NCI-H1105 treated with DMSO at 0.1 percent for 48 hours (cell line): ENCODE results near the gene S100A14.
"Not testable (repeated sequence)": the region's sequence is repeated elsewhere in the genome, so short reads cannot be mapped to it uniquely, and the experiment has no call there.

ENCODE experiments used
- DNase-seq: peaks from one replicate; lab custom pipeline; 2025; lab: John Stamatoyannopoulos, UW

S100A14 gene

GRCh38 chr1:153614906-153615305, 1.2 kb downstream of the S100A14 start:
- no peak for DNase-seq

- no peak for DNase-seq
Measured at GRCh38 chr1:153614189-153614900, 1.8 kb downstream of the S100A14 start.

DNA sequence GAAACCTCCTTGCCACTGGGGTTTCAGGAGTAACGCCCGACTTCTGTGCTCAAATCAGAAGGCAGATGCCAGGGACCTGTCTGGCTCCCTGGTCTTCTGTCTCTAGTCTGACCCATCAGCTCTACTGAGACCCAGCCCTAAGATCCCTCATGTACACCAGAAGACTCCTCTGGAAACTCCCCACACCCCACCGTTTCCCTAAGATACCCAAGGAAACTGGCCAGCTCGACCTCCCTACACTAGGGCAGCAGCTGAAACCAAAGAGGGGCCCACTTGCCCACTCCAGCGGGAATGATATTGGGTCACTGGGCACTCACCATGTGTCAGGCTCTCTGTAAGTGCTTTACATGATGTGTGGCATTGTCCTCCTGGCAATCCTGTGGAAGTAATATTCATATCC, 2.7 kb downstream of the S100A14 start:
- DNase-seq, result no peak

DNA sequence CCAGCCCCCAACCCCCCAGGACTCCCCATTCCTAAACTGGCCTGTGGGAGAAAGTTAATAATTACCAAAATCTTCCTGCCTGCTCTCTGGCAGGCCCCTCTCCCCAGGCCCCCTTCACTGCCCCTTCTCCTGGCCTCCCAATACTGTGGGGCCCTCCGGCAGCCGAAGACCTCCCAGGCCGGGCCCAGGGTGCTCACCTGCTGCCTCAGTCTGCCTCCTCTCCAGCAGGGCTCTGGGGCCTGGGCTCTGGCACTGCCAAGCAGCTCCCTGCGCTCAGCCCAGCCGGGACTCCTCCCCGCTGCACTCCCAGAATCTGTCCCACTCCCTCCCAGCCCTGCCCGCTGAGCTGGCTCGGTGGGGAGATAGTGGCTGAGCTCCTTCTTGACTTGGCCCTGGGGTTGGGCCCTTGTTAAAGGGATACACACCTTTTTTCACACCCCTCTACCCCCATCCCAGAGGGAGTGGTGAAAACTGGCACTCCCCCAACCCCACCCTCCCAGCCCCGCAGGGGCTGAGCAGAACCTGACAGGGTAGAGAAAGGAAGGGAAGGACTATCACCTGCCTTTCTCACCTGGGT, 3.3 kb downstream of the S100A14 start, which contains the start of gene S100A16:
Gene S100A16, minus strand, starts transcription at position 383 of the 577 bp plus-strand sequence. CDS start 4,986 bp downstream, outside the sequence.
- DNase-seq, result no peak

DNA sequence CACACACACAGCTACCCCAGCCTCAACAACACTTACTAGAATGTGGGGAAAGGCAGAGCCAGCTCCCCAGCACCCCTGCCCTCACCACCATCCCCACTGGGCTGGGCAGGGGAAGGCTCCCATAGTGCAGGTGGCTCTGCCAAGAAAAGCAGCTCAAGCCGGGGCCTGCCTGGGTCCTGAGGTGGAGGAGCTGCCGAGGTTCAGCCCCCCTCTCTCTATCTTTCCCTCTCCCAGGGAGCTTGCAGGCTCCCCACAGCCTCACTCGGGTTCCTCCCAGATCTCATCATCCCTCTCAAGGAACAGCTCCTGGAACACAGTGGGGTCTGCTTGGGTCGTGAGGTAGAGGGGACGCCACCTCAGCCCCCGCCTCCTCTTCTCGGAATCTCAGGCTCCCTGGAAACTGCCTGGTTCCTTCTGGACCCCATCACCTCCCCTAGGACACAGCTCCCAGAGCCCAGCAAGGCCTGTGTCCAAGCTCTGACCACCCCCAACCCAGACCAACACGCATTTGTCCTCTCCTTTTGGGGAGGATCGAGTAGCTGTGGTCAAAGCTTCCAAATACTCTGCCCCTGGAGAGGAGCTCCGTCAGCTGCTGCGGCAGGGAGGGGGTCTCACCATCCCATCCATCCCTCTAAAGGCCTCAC, 3.9 kb downstream of the S100A14 start:
- DNase-seq, result no peak

- no peak for DNase-seq
Measured at GRCh38 chr1:153611356-153611755, 4.8 kb downstream of the S100A14 start.

- DNase-seq, result no peak
Measured at GRCh38 chr1:153610811-153611301, 5.3 kb downstream of the S100A14 start.

DNA sequence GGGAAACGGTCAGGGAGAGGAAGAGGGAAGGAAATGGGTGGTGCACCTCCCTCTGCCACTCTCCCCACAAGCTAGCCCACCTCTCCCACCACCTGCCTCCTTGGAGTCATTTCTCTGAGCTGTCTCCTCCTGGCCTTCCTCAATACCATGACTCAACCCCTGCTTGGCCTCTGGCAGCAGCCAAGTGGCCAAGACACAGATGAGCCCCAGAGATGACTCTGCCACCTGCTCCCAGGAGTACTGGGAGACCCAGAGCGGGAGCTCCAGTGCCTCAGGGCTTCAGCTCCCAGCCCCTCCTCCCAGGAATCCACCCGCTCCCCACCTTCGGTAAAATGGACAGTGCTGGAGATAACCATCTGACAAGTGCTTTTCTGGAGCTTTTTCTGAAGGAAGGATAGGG, 5.8 kb downstream of the S100A14 start:
- no peak for DNase-seq

DNA sequence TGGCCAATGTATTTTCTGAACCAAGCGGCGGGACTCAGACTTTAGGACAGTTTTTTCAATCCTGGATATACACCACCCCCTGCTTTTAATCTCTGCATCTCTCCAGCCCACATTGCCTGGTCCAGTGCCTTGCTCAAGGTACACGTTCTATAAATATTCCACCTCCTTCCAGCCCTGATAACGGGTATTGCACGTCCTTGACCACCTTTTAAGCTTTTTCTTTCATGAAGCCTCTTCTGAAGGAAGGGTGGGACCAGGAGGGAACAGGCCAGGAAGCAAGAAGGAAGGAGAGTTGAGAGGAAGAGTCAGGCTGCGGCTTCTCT, 6.6 kb downstream of the S100A14 start:
- DNase-seq, result no peak

GRCh38 chr1:153608742-153609584, 7.2 kb downstream of the S100A14 start:
- DNase-seq, result no peak

- DNase-seq, result no peak
Measured at GRCh38 chr1:153608089-153608682, 7.9 kb downstream of the S100A14 start.

GRCh38 chr1:153607381-153607780, 8.7 kb downstream of the S100A14 start:
- DNase-seq, result no peak

DNA sequence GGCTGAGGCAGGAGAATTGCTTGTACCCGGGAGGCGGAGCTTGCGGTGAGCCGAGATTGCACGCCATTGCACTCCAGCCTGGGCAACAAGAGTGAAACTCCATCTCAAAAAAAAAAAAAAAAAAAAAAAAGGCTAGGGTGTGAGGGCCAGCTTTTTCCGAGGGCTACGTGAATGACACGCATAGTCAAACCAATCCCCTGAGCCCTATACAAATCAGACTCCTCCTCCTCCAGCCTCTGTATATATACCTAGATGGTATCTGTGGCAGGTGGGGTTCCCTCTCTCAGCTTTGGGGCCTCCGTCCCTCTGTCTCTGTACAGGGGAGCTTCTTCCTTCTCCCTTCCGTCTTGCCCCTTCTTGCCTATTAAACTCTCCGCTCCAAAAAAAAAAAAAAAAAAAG, 9.9 kb downstream of the S100A14 start:
- no peak for DNase-seq

DNA sequence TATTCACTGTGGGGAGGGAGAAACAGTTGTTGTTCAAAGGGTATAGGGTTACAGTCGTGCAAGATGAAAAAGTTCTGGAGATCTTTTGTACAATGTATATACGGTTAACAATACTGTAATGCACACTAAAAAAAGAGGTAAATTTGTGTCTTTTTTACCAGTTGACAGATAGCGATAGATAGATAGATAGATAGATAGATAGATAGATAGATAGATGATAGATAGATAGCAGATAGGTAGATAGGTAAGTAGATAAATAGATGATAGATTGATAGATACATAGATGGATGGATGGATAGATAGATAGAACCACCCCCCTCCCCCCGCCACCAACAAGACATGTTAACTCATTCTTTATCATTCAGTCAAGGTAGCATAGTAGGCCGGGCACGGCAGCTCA, 13.4 kb downstream of the S100A14 start:
- no peak for DNase-seq

GRCh38 chr1:153599847-153600246, 16.3 kb downstream of the S100A14 start:
- DNase-seq, result no peak

GRCh38 chr1:153598309-153599172, 17.6 kb downstream of the S100A14 start:
- no peak for DNase-seq

DNA sequence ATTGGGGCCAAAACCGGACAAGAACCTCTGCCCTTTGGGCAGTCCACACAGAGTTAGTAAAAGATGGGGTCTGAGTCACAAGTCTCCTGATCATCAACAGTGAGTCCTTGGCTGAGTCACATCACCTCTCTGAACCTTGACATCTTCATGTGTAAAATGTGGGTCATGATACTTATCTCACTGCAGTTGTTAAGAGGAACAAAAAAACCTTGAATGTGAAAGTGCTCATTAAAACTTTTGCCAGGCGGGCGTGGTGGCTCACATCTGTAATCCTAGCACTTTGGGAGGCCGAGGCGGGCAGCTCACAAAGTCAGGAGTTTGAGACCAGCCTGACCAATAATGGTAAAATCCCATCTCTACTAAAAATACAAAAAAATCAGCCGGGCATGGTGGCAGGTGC, 18.9 kb downstream of the S100A14 start:
- no peak for DNase-seq

- DNase-seq, result no peak
Measured at GRCh38 chr1:153592748-153593147, 23.4 kb downstream of the S100A14 start.

- DNase-seq, result no peak
Measured at GRCh38 chr1:153588482-153588881, 27.6 kb downstream of the S100A14 start.

DNA sequence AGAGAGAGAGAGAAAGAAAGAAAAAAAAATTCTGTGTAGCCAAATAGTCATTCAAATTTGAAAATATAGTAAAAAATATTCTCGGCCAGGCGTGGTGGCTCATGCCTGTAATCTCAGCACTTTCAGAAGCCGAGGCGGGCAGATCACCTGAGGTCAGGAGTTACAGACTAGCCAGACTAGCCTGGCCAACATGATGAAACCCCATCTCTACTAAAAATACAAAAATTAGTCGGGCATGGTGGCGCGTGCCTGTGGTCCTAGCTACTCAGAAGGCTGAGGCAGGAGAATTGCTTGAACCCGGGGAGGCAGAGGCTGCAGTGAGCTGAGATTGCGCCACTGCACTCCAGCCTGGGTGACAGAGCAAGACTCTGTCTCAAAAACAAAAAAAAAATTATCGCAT, 28.1 kb downstream of the S100A14 start:
- DNase-seq, result not testable (repeated sequence)

- DNase-seq, result no peak
Measured at GRCh38 chr1:153587314-153587713, 28.8 kb downstream of the S100A14 start.
